HepG2 (cell line): ENCODE data around the gene AZU1. TPM values are rescaled to one million over a fixed set of nuclear protein-coding genes. Genes with fewer than 3 reads are reported as not detected.
A peak's percentile ranks its signal among the peaks of the same experiment; 100 is the strongest.

Source experiments
- CCAR2 ChIP-seq: fragments of 200-400 bp; formaldehyde crosslinking; optimal IDR thresholded peaks from 2 replicates; pipeline ENCODE3; 2018; ENCODE audit warnings: low read depth, mild to moderate bottlenecking, low read length, moderate library complexity
- FOXA1 ChIP-seq, 2 experiments: fragments of 450-650 bp in 1 of 2; sonication (generic) in 1 of 2; formaldehyde crosslinking in 1 of 2; IDR thresholded peaks; 2 replicates each; pipeline versions ENCODE4 v1.4.0 to v1.6.1; 2016 to 2020; ENCODE audit warnings: missing genetic modification reagents in 1 of 2
- GRHL1 ChIP-seq: sonication (generic); formaldehyde crosslinking; conservative IDR thresholded peaks from 2 replicates; pipeline ENCODE4 v1.8.0; 2022; ENCODE audit warnings: missing genetic modification reagents
- HMGA1 ChIP-seq: sonication (generic); formaldehyde crosslinking; conservative IDR thresholded peaks from 2 replicates; pipeline ENCODE4 v1.4.0; 2020; ENCODE audit warnings: missing genetic modification reagents
- KDM4B ChIP-seq: sonication (generic); formaldehyde crosslinking; IDR thresholded peaks from 2 replicates; pipeline ENCODE4 v1.4.0; 2020; ENCODE audit warnings: missing genetic modification reagents
- MAFF ChIP-seq: IDR thresholded peaks from 2 replicates; pipeline ENCODE4 v1.6.1; 2011; ENCODE audit warnings: low read depth, low read length, improper control_type of control experiment
- PTBP1 ChIP-seq: fragments of 200-400 bp; formaldehyde crosslinking; IDR thresholded peaks from 2 replicates; pipeline ENCODE4 v1.6.1; 2018; ENCODE audit warnings: low read length, low read depth; ENCODE audit not compliant: poor library complexity, severe bottlenecking
- ZBTB42 ChIP-seq: sonication (generic); formaldehyde crosslinking; IDR thresholded peaks from 2 replicates; pipeline ENCODE4 v1.5.0; 2020; ENCODE audit warnings: mild to moderate bottlenecking, missing genetic modification reagents
- ZMYM4 ChIP-seq: sonication (generic); formaldehyde crosslinking; IDR thresholded peaks from 2 replicates; pipeline ENCODE4 v1.8.1; 2023; ENCODE audit warnings: mild to moderate bottlenecking, missing genetic modification reagents
- ZNF12 ChIP-seq: sonication (generic); formaldehyde crosslinking; IDR thresholded peaks from 2 replicates; pipeline ENCODE4 v1.5.0; 2020; ENCODE audit warnings: missing genetic modification reagents
- ZNF124 ChIP-seq: sonication (generic); formaldehyde crosslinking; IDR thresholded peaks from 2 replicates; pipeline ENCODE4 v1.4.0; 2020; ENCODE audit warnings: missing genetic modification reagents
- ZNF207 ChIP-seq: fragments of 450-650 bp; IDR thresholded peaks from 2 replicates; pipeline ENCODE4 v1.6.1; 2016; ENCODE audit warnings: antibody characterized with exemption, borderline replicate concordance
- ZNF441 ChIP-seq: sonication (generic); formaldehyde crosslinking; IDR thresholded peaks from 2 replicates; pipeline ENCODE4 v1.7.0; 2021; ENCODE audit warnings: missing genetic modification reagents, borderline replicate concordance
- ZNF670 ChIP-seq: sonication (generic); formaldehyde crosslinking; IDR thresholded peaks from 2 replicates; pipeline ENCODE4 v1.8.0; 2022; ENCODE audit warnings: mild to moderate bottlenecking, missing genetic modification reagents, borderline replicate concordance
- polyA plus RNA-seq, 8 experiments: library from polyadenylated mRNA; depleted of rRNA in 3 of 8; stranded (reverse) in 7 of 8; unstranded in 1 of 8; fragments of >200 nt; fragmentation: Illumina TruSeq in 4 of 8; extraction: Trizol in 4 of 8; gene quantifications; 2 replicates each; pipeline versions ENCODE4 v1.2.1 to v1.2.3, GENCODE V29; 2011 to 2016; ENCODE audit warnings: low read depth in 4 of 8, missing spikeins in 1 of 8, mixed read lengths in 1 of 8; ENCODE audit not compliant: insufficient read depth in 1 of 8
- total RNA-seq, 5 experiments: library from RNA; depleted of rRNA; stranded (reverse); fragments of >200 nt; fragmentation: Illumina TruSeq; extraction: Trizol; gene quantifications; 2 replicates each; pipeline ENCODE4 v1.2.3, GENCODE V29; 2016; ENCODE audit warnings: low read depth in 1 of 5
- TF ChIP-seq, protein P1 (sequence below): sonication (generic); formaldehyde crosslinking; IDR thresholded peaks from 2 replicates; pipeline ENCODE4 v1.5.1; 2020; ENCODE audit warnings: missing genetic modification reagents, mild to moderate bottlenecking, borderline replicate concordance
- TF ChIP-seq, protein P2 (sequence below): sonication (generic); formaldehyde crosslinking; IDR thresholded peaks from 2 replicates; pipeline ENCODE4 v1.4.0; 2020; ENCODE audit warnings: missing genetic modification reagents
- TF ChIP-seq, protein P3 (sequence below): sonication (generic); formaldehyde crosslinking; IDR thresholded peaks from 2 replicates; pipeline ENCODE4 v1.5.0; 2020; ENCODE audit warnings: mild to moderate bottlenecking, missing genetic modification reagents

AZU1 gene
- total and polyA plus RNA-seq, 2 of the 13 experiments (the other 11 are each of a cell fraction or from before 2014, with no cell fraction given), result not detected

DNA sequence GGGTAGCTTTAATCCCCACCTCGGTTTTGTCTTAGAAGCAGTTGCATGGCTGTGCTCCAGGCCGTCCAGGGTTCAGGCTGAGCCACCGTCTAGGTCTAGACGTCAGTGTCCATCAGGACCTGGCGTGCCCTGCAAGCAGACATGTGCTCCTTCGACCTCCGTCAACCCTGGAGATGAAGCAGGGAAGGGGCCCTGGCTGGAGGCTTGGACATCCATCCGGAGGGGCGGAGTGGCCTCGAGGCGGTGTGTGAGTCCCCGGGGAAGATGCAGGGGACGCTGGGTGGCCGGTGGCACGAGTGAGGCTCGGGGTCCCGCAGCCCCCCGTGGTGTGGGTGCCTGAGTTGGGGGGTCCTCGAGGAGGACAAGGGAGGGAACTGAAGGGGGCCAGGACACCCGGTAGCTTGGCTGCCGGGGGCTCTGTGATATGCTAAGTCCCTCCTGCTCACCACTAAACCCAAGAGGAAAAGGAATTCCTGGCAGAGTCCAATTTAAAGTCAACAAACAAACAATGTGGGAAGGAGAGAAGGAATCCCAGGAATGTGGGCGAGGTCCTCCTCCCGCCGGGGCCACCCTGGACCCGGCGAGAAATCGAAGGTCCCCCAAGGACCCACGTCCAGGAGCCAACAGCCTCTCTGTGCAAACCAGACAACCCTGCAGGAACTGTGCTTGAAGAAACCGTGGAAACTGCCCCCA is 45.3 kb upstream of the AZU1 start (continued):
- no peak for TF ChIP-seq FOXA1 (IDR thresholded peaks at IDR 0.05)
- TF ChIP-seq FOXA1 (CRISPR knock-in tag; IDR thresholded peaks at IDR 0.05), result peak; percentile 76
- no peak for TF ChIP-seq ZNF124 (CRISPR knock-in tag)
- TF ChIP-seq, protein P1, sequence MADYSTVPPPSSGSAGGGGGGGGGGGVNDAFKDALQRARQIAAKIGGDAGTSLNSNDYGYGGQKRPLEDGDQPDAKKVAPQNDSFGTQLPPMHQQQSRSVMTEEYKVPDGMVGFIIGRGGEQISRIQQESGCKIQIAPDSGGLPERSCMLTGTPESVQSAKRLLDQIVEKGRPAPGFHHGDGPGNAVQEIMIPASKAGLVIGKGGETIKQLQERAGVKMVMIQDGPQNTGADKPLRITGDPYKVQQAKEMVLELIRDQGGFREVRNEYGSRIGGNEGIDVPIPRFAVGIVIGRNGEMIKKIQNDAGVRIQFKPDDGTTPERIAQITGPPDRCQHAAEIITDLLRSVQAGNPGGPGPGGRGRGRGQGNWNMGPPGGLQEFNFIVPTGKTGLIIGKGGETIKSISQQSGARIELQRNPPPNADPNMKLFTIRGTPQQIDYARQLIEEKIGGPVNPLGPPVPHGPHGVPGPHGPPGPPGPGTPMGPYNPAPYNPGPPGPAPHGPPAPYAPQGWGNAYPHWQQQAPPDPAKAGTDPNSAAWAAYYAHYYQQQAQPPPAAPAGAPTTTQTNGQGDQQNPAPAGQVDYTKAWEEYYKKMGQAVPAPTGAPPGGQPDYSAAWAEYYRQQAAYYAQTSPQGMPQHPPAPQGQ, result no peak
- TF ChIP-seq ZNF12 (CRISPR knock-in tag), result 0 out of 2 replicates have a peak, but pooled peaks have one; percentile 8
- TF ChIP-seq MAFF, result no peak
- TF ChIP-seq GRHL1 (CRISPR knock-in tag), result no peak
- no peak for TF ChIP-seq ZNF670 (CRISPR knock-in tag)
- no peak for TF ChIP-seq ZNF207
- TF ChIP-seq, protein P2, sequence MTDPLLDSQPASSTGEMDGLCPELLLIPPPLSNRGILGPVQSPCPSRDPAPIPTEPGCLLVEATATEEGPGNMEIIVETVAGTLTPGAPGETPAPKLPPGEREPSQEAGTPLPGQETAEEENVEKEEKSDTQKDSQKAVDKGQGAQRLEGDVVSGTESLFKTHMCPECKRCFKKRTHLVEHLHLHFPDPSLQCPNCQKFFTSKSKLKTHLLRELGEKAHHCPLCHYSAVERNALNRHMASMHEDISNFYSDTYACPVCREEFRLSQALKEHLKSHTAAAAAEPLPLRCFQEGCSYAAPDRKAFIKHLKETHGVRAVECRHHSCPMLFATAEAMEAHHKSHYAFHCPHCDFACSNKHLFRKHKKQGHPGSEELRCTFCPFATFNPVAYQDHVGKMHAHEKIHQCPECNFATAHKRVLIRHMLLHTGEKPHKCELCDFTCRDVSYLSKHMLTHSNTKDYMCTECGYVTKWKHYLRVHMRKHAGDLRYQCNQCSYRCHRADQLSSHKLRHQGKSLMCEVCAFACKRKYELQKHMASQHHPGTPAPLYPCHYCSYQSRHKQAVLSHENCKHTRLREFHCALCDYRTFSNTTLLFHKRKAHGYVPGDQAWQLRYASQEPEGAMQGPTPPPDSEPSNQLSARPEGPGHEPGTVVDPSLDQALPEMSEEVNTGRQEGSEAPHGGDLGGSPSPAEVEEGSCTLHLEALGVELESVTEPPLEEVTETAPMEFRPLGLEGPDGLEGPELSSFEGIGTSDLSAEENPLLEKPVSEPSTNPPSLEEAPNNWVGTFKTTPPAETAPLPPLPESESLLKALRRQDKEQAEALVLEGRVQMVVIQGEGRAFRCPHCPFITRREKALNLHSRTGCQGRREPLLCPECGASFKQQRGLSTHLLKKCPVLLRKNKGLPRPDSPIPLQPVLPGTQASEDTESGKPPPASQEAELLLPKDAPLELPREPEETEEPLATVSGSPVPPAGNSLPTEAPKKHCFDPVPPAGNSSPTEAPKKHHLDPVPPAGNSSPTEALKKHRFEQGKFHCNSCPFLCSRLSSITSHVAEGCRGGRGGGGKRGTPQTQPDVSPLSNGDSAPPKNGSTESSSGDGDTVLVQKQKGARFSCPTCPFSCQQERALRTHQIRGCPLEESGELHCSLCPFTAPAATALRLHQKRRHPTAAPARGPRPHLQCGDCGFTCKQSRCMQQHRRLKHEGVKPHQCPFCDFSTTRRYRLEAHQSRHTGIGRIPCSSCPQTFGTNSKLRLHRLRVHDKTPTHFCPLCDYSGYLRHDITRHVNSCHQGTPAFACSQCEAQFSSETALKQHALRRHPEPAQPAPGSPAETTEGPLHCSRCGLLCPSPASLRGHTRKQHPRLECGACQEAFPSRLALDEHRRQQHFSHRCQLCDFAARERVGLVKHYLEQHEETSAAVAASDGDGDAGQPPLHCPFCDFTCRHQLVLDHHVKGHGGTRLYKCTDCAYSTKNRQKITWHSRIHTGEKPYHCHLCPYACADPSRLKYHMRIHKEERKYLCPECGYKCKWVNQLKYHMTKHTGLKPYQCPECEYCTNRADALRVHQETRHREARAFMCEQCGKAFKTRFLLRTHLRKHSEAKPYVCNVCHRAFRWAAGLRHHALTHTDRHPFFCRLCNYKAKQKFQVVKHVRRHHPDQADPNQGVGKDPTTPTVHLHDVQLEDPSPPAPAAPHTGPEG (CRISPR knock-in tag), result no peak
- no peak for TF ChIP-seq CCAR2
- TF ChIP-seq HMGA1 (CRISPR knock-in tag), result no peak
- TF ChIP-seq ZNF441 (CRISPR knock-in tag), result no peak
- TF ChIP-seq KDM4B, result 0 out of 2 replicates have a peak, but pooled peaks have one; percentile 35
- no peak for TF ChIP-seq PTBP1
- TF ChIP-seq ZBTB42 (CRISPR knock-in tag), result no peak
- TF ChIP-seq ZMYM4 (CRISPR knock-in tag), result 0 out of 2 replicates have a peak, but pooled peaks have one; percentile 7
- TF ChIP-seq, protein P3, sequence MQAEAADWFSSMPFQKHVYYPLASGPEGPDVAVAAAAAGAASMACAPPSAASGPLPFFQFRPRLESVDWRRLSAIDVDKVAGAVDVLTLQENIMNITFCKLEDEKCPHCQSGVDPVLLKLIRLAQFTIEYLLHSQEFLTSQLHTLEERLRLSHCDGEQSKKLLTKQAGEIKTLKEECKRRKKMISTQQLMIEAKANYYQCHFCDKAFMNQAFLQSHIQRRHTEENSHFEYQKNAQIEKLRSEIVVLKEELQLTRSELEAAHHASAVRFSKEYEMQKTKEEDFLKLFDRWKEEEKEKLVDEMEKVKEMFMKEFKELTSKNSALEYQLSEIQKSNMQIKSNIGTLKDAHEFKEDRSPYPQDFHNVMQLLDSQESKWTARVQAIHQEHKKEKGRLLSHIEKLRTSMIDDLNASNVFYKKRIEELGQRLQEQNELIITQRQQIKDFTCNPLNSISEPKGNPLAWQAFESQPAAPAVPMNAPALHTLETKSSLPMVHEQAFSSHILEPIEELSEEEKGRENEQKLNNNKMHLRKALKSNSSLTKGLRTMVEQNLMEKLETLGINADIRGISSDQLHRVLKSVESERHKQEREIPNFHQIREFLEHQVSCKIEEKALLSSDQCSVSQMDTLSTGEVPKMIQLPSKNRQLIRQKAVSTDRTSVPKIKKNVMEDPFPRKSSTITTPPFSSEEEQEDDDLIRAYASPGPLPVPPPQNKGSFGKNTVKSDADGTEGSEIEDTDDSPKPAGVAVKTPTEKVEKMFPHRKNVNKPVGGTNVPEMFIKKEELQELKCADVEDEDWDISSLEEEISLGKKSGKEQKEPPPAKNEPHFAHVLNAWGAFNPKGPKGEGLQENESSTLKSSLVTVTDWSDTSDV (CRISPR knock-in tag), result no peak
